GM12878 (cell line): Measurements from ENCODE around the gene MGRN1.

Experiments
- ATF7 ChIP-seq: fragments of 450-650 bp; IDR thresholded peaks from 2 replicates; pipeline ENCODE4 v1.6.1; 2016; ENCODE audit warnings: low read depth, mild to moderate bottlenecking
- CHD4 ChIP-seq: fragments of 200-600 bp; sonication (generic); IDR thresholded peaks from 2 replicates; pipeline ENCODE4 v1.6.1; 2016; ENCODE audit warnings: mild to moderate bottlenecking
- EP300 ChIP-seq, 2 experiments: fragments of 150-350 bp in 1 of 2; IDR thresholded peaks; 2 replicates each; pipeline ENCODE4 v1.6.1; 2011 to 2012; ENCODE audit warnings: low read depth in 2 of 2, low read length in 2 of 2, borderline replicate concordance in 1 of 2, improper control_type of control experiment in 1 of 2, inconsistent platforms in 1 of 2; ENCODE audit not compliant: control insufficient read depth in 1 of 2
- ESRRA ChIP-seq: IDR thresholded peaks from 2 replicates; pipeline ENCODE4 v1.6.1; 2012; ENCODE audit warnings: mild to moderate bottlenecking, low read length, improper control_type of control experiment
- TAF1 ChIP-seq: IDR thresholded peaks from 2 replicates; pipeline ENCODE4 v1.6.1; 2011; ENCODE audit warnings: mild to moderate bottlenecking, low read depth, low read length, borderline replicate concordance
- TF ChIP-seq, protein P1 (sequence below), 3 experiments: IDR thresholded peaks in 2 of 3; conservative IDR thresholded peaks in 1 of 3; 2 replicates each; pipeline ENCODE4 v1.5.1; 2011; ENCODE audit warnings: low read depth in 3 of 3, low read length in 3 of 3, mild to moderate bottlenecking in 3 of 3, control low read depth in 2 of 3, moderate library complexity in 2 of 3, inconsistent platforms in 1 of 3, mixed read lengths in 1 of 3; ENCODE audit not compliant: control insufficient read depth in 2 of 3, insufficient read depth in 1 of 3; ENCODE audit errors: extremely low read depth in 1 of 3
- TF ChIP-seq, protein P2 (sequence below): IDR thresholded peaks from 2 replicates; pipeline ENCODE4 v1.6.1; 2011; ENCODE audit warnings: borderline replicate concordance, low read depth, mild to moderate bottlenecking, moderate library complexity, low read length; ENCODE audit not compliant: insufficient read depth, poor library complexity, severe bottlenecking

DNA sequence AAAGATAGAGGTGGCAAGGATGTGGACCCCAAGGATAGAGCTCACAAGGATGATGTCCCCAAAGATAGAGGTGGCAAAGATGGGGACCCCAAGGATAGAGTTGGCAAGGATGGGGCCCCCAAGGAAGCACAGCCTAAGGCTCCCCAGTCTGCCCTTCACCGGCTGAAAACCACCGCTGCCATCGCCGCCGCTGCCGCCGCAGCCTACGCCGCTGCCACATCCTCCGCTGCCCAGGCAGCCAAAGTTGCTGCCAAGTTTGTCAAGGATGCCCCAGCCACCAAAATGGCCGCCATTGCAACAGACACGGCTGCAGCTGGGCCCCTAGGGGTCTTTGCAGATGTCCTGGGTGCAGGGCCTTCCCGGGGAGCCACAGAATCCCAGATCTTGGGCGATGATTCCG, 48.6 kb upstream of the MGRN1 start:
- TF ChIP-seq EP300 (IDR thresholded peaks at IDR 0.05; ENCODE audit: borderline replicate concordance in 1 of 2, control insufficient read depth in 1 of 2, low read depth in 2 of 2, low read length in 2 of 2) (no peak), ESRRA (no peak), ATF7 (no peak), TAF1 (no peak), CHD4 (no peak)
- TF ChIP-seq, protein P1, sequence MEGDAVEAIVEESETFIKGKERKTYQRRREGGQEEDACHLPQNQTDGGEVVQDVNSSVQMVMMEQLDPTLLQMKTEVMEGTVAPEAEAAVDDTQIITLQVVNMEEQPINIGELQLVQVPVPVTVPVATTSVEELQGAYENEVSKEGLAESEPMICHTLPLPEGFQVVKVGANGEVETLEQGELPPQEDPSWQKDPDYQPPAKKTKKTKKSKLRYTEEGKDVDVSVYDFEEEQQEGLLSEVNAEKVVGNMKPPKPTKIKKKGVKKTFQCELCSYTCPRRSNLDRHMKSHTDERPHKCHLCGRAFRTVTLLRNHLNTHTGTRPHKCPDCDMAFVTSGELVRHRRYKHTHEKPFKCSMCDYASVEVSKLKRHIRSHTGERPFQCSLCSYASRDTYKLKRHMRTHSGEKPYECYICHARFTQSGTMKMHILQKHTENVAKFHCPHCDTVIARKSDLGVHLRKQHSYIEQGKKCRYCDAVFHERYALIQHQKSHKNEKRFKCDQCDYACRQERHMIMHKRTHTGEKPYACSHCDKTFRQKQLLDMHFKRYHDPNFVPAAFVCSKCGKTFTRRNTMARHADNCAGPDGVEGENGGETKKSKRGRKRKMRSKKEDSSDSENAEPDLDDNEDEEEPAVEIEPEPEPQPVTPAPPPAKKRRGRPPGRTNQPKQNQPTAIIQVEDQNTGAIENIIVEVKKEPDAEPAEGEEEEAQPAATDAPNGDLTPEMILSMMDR (IDR thresholded peaks at IDR 0.05 in 2 of 3, conservative IDR thresholded peaks at IDR 0.05 in 1 of 3; ENCODE audit: control insufficient read depth in 2 of 3, extremely low read depth in 1 of 3, insufficient read depth in 1 of 3, low read depth in 3 of 3, low read length in 3 of 3) = no peak
- TF ChIP-seq, protein P2, sequence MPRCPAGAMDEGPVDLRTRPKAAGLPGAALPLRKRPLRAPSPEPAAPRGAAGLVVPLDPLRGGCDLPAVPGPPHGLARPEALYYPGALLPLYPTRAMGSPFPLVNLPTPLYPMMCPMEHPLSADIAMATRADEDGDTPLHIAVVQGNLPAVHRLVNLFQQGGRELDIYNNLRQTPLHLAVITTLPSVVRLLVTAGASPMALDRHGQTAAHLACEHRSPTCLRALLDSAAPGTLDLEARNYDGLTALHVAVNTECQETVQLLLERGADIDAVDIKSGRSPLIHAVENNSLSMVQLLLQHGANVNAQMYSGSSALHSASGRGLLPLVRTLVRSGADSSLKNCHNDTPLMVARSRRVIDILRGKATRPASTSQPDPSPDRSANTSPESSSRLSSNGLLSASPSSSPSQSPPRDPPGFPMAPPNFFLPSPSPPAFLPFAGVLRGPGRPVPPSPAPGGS = no peak
